ENCODE data around the gene HOXB2.

The HOXB2 gene

GRCh38 chr17:48545022-48545375, at the start of gene HOXB2:
Gene HOXB2 (minus strand): TSS chr17:48545109. CDS start chr17:48544911, 198 bp downstream.
- DNase-seq, result no peak

- no peak for DNase-seq
Measured at GRCh38 chr17:48593840-48594537, 49.1 kb upstream of the HOXB2 start.

GRCh38 chr17:48593126-48593829, 48.4 kb upstream of the HOXB2 start, which contains the start of gene HOXB5:
Gene HOXB5 (minus strand): TSS chr17:48593779. CDS start chr17:48593682, 97 bp downstream.
- no peak for DNase-seq

GRCh38 chr17:48592577-48592976, 47.7 kb upstream of the HOXB2 start:
- no peak for DNase-seq

- DNase-seq, result no peak
Measured at GRCh38 chr17:48592057-48592514, 47.2 kb upstream of the HOXB2 start.

GRCh38 chr17:48591255-48592056, 46.5 kb upstream of the HOXB2 start:
- DNase-seq, result no peak

- DNase-seq, result no peak
Measured at GRCh38 chr17:48590607-48591161, 45.8 kb upstream of the HOXB2 start.

- DNase-seq, result no peak
Measured at GRCh38 chr17:48589831-48590606, 45.1 kb upstream of the HOXB2 start, which contains the start of gene HOXB3. Gene HOXB3 (minus strand): TSS chr17:48590241. CDS start chr17:48552474, 37,767 bp downstream.

GRCh38 chr17:48589060-48589830, 44.3 kb upstream of the HOXB2 start:
- DNase-seq, result no peak

- DNase-seq, result no peak
Measured at GRCh38 chr17:48588528-48588927, 43.6 kb upstream of the HOXB2 start.

GRCh38 chr17:48588074-48588415, 43.1 kb upstream of the HOXB2 start:
- no peak for DNase-seq

GRCh38 chr17:48587276-48588073, 42.6 kb upstream of the HOXB2 start:
- DNase-seq, result no peak

- DNase-seq, result no peak
Measured at GRCh38 chr17:48586355-48587258, 41.7 kb upstream of the HOXB2 start.

- no peak for DNase-seq
Measured at GRCh38 chr17:48584223-48584741, 39.4 kb upstream of the HOXB2 start.

GRCh38 chr17:48583708-48584222, 38.9 kb upstream of the HOXB2 start:
- DNase-seq, result no peak

GRCh38 chr17:48582750-48583069, 37.8 kb upstream of the HOXB2 start:
- DNase-seq, result no peak

GRCh38 chr17:48579760-48580554, 35.0 kb upstream of the HOXB2 start:
- DNase-seq, result no peak

- DNase-seq, result no peak
Measured at GRCh38 chr17:48579471-48579759, 34.5 kb upstream of the HOXB2 start.
